Measurements from ENCODE around the gene ELMO3.
A peak's percentile ranks its signal among the peaks of the same experiment; 100 is the strongest.

Gene ELMO3

DNA sequence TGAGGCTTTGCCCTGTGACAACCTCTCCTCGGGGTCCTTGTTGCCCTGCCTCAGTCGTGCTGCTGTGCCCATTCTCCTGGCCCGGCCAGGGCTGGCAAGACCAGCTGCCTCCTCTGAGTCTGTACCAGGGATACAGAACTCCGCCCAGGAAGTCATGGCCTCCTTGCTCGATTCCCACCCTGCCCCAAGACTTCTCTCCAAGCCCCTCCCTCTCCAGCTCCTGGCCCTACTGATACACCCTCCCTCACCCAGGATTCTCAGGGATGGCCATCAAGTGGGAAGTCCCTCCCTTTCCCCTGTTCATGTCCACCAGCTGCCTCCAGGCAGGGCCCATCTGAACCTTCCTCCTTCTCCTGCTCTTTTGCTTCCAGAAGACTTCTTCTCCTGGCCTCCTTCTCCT is 16.8 kb downstream of the ELMO3 start:
- TF ChIP-seq, protein P1, sequence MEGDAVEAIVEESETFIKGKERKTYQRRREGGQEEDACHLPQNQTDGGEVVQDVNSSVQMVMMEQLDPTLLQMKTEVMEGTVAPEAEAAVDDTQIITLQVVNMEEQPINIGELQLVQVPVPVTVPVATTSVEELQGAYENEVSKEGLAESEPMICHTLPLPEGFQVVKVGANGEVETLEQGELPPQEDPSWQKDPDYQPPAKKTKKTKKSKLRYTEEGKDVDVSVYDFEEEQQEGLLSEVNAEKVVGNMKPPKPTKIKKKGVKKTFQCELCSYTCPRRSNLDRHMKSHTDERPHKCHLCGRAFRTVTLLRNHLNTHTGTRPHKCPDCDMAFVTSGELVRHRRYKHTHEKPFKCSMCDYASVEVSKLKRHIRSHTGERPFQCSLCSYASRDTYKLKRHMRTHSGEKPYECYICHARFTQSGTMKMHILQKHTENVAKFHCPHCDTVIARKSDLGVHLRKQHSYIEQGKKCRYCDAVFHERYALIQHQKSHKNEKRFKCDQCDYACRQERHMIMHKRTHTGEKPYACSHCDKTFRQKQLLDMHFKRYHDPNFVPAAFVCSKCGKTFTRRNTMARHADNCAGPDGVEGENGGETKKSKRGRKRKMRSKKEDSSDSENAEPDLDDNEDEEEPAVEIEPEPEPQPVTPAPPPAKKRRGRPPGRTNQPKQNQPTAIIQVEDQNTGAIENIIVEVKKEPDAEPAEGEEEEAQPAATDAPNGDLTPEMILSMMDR (IDR thresholded peaks at IDR 0.05; ENCODE audit: low read depth, low read length): no peak
- DNase-seq (ENCODE audit: extremely low read depth, low read depth): no peak

DNA sequence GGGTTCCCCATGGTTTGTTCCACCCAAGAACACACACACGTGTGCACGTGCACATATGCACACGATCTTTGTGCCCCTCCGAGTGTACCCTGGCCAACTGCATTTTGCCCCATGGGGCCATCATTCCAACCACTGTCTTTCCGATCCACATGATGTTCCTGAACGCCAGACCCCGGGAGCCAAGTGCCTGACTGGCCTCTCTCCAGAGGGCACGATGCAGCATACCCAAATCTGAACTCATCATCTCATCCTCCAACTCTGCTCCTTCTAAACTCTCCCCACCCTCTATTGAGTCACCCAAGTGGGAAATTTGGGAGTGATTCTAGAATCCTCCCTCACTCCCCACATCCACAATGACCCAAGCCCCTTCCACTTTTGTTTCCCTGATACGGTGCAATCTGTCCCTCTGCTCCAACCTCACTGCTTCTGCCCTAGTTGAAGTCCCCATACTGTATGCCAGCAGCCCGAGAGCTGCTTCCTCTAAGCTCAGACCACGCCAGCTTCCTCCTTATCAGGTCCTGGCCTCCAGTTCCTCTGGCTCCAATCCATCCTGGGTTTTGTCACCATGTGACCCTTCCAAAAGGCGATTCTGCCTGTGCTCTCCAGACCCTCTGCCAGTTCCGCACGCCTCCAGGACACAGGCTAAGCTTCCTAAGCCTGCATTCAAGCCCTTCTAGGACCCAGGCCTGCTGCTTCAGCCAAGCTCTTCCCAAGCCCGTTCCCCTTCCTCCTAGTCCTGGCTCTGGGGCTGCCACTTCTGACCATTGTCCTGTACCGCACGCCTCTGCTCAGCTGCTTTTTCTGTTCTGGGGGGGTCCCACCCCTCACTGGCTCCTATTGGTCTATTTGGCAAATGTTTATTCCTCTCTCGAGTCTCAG is 17.9 kb downstream of the ELMO3 start:
- no peak for DNase-seq (ENCODE audit: extremely low read depth, low read depth)
- TF ChIP-seq, protein P1 (IDR thresholded peaks at IDR 0.05; ENCODE audit: low read depth, low read length): no peak

DNA sequence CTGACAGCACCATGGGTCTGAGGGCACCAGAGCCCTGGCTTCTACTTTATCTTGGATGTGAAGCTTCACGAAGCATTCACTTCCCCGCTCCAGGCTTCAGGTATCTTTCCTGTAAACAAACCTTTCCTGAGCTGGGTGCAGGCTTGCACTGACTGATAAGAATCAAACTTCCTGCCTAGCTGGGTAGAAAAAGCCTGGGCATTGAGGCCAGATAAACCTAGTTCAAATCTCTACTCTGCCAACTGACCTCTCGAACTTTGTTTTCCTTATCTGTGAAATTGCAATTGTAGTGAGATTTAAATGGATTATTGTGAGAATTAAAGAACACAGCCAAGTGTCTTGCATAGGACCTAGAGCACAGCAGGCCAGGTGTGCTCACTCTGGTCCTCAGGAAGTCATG is 25.1 kb downstream of the ELMO3 start:
- TF ChIP-seq, protein P1 (IDR thresholded peaks at IDR 0.05; ENCODE audit: low read depth, low read length): no peak
- DNase-seq (ENCODE audit: extremely low read depth, low read depth): no peak

DNA sequence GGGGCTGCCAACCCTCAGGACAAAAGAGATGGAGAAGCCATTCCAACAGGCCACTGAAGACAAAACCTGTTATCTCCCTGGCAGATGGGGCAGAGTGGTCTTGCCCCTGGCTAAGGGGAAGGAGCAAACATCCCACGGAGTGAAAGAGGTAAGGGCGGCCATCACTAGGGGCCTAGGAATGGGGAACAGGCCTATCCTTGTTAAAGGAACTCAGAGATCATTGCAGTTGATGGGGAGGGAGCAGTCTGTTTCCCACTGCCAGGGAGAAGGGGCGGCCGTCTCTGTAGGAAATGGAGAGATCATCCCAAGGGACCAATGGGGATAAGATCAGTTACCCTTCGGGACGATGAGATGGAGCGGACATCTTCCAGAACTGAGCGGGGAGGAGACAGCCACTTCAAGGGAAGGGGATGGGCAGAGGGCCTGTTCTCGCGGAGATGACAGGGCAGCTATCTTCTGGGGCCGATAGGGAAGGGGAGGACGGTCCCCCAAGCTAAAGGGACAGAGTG is 27.4 kb downstream of the ELMO3 start:
- DNase-seq (ENCODE audit: extremely low read depth, low read depth): no peak
- TF ChIP-seq, protein P1 (IDR thresholded peaks at IDR 0.05; ENCODE audit: low read depth, low read length): no peak

DNA sequence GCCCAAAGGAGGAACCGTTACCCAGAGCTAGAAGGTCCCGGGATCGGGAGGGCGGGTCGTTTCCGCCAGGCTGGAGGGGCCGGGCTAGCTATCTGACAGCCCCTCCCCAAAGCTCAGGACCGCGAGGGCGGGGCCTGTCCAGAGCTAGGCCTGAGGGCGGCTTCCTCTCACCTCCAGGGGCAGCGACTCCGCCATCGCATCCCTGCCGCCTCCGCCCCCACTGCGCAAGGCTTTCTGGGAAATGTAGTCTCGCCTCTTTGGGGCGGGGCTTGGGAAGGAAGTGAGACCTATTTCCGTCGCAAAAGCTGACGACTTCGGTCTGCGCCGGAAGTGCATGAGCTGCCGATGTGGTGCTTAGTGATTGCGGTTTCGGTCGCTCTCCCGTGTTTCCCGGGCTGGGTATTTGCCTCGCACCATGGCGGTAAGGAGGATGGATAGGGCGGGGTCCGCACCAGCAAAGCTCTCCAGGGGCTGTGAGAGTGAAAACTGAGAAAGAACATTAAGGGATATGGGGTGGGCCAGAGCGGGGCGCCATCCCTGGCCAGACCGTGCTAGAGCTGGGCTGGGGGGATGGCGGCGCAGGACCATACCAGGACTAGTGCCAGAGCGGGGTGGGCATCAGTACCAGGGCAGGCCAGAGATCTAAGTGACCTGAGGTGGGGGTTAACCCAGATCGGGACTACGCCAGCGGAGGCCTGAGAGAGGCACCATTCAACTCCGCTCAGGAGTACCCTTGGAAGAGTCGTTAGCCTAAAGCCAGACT is 28.1 kb downstream of the ELMO3 start, which contains the start of gene TMEM208:
Gene TMEM208, plus strand, starts transcription at position 327 of the 763 bp plus-strand sequence. Its CDS starts 89 bp downstream, at position 416.
- DNase-seq (ENCODE audit: extremely low read depth, low read depth): peak; percentile 94
- TF ChIP-seq, protein P1 (IDR thresholded peaks at IDR 0.05; ENCODE audit: low read depth, low read length): peak; percentile 20

DNA sequence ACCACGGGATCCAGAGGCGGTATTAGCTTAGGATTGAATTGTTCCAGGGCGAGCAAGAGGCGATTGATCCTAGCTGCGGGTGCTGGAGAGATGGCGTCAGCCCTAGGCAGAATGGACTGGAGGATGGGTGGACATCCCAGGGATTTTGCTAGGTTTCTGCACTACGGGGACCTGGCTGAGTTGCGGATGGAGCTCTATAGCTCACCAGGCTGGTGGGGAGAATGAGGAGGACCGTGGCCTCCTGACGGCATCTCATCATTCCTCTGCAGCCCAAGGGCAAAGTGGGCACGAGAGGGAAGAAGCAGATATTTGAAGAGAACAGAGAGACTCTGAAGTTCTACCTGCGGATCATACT is 28.6 kb downstream of the ELMO3 start:
- no peak for DNase-seq (ENCODE audit: extremely low read depth, low read depth)
- TF ChIP-seq, protein P1 (IDR thresholded peaks at IDR 0.05; ENCODE audit: low read depth, low read length): no peak

Measured in AG09319 (cell line).